ENCODE results near the gene PRKCA. TPM values are rescaled to one million over a fixed set of nuclear protein-coding genes. Genes with fewer than 3 reads are reported as not detected.

Gene PRKCA
- total RNA-seq, 4 donors from 2014 or later: 24.5 to 61.9 (median 40.8) TPM

DNA sequence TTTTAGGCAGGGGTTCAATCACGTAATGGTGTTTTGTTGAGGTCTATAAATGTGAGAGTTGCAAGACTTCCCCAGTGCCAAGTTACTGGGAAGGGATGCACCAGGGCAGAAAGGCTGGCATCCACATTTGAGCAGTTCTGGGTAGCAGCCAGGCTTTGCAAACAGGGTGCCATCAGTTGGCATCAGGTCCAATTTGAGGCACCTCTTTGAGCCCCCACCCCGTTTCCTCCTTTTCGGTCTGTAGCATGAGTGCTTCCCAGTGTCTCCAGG, 389.9 kb downstream of the PRKCA start:
- Histone ChIP-seq H3K9me3 (no peaks in the 10 kb centered on the region), H3K27me3 (no peaks in the 10 kb centered on the region), H3K36me3 (peaks cover 0 to 57% (median 20%) of the 10 kb centered on the region in 4 donors), H3K4me1 (peaks cover 0 to 7% (median 0%) of the 10 kb centered on the region in 4 donors), H3K4me3 (no peak overlapping the region), H3K27ac (replicated peaks in 1 of 4) (no peak overlapping the region)
- TF ChIP-seq POLR2A (IDR thresholded peaks at IDR 0.05; ENCODE audit: low read depth) (no peak), POLR2AphosphoS5 (IDR thresholded peaks at IDR 0.05) (no peak)
- WGBS: 86% methylated on average over 3 of the region's 3 CpGs
- intact Hi-C loops (cut with DNase I): no loop called here
- no peak for DNase-seq (ENCODE audit: extremely low spot score)

GRCh38 chr17:66695098-66695497, 392.7 kb downstream of the PRKCA start:
- Histone ChIP-seq H3K27me3 (no peaks in the 10 kb centered on the region), H3K36me3 (peaks cover 0 to 29% (median 15%) of the 10 kb centered on the region in 4 donors), H3K9me3 (peaks cover 0 to 3% (median 0%) of the 10 kb centered on the region in 4 donors), H3K27ac (replicated peaks in 1 of 4) (no peak overlapping the region), H3K4me1 (peaks cover 0 to 7% (median 0%) of the 10 kb centered on the region in 4 donors), H3K4me3 (no peak overlapping the region)
- WGBS: 95% methylated on average over 5 of the region's 5 CpGs
- intact Hi-C loops (cut with DNase I): no loop called here
- no peak for DNase-seq (ENCODE audit: extremely low spot score)
- no peak for TF ChIP-seq EP300 (IDR thresholded peaks at IDR 0.05)
- no peak for TF ChIP-seq POLR2A (IDR thresholded peaks at IDR 0.05; ENCODE audit: low read depth)
- TF ChIP-seq POLR2AphosphoS5 (IDR thresholded peaks at IDR 0.05): no peak
- TF ChIP-seq, protein P1, sequence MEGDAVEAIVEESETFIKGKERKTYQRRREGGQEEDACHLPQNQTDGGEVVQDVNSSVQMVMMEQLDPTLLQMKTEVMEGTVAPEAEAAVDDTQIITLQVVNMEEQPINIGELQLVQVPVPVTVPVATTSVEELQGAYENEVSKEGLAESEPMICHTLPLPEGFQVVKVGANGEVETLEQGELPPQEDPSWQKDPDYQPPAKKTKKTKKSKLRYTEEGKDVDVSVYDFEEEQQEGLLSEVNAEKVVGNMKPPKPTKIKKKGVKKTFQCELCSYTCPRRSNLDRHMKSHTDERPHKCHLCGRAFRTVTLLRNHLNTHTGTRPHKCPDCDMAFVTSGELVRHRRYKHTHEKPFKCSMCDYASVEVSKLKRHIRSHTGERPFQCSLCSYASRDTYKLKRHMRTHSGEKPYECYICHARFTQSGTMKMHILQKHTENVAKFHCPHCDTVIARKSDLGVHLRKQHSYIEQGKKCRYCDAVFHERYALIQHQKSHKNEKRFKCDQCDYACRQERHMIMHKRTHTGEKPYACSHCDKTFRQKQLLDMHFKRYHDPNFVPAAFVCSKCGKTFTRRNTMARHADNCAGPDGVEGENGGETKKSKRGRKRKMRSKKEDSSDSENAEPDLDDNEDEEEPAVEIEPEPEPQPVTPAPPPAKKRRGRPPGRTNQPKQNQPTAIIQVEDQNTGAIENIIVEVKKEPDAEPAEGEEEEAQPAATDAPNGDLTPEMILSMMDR (IDR thresholded peaks at IDR 0.05): no peak

GRCh38 chr17:66698270-66698669, 395.9 kb downstream of the PRKCA start:
- Histone ChIP-seq H3K36me3 (peaks cover 0 to 12% (median 9%) of the 10 kb centered on the region in 4 donors), H3K27ac (replicated peaks in 1 of 4) (no peak overlapping the region), H3K27me3 (no peaks in the 10 kb centered on the region), H3K4me1 (no peaks in the 10 kb centered on the region), H3K9me3 (peaks cover 0 to 3% (median 0%) of the 10 kb centered on the region in 4 donors), H3K4me3 (no peak overlapping the region)
- intact Hi-C loops (cut with DNase I): no loop called here
- DNase-seq (ENCODE audit: extremely low spot score): no peak
- TF ChIP-seq, protein P1 (IDR thresholded peaks at IDR 0.05): no peak
- TF ChIP-seq POLR2A (IDR thresholded peaks at IDR 0.05; ENCODE audit: low read depth) (no peak), EP300 (IDR thresholded peaks at IDR 0.05) (no peak), POLR2AphosphoS5 (IDR thresholded peaks at IDR 0.05) (no peak)

DNA sequence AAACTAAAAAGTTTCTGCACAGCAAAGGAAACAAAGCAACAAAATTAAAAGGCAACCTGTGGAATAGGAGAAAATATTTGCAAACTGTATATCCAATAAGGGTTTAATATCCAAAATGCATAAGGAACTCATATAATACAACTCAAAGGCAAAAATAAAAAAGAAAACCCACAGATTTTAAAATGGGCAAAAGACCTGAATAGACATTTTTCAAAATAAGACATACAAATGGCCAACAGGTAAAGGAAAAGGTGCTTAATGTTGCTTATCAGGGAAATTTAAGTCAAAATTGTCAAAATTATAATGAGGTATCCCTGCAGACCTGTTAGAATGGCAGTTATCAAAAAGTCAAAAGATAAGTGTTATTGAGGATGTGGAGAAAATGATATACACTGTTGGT, 399.0 kb downstream of the PRKCA start:
- TF ChIP-seq POLR2A (IDR thresholded peaks at IDR 0.05; ENCODE audit: low read depth): no peak

DNA sequence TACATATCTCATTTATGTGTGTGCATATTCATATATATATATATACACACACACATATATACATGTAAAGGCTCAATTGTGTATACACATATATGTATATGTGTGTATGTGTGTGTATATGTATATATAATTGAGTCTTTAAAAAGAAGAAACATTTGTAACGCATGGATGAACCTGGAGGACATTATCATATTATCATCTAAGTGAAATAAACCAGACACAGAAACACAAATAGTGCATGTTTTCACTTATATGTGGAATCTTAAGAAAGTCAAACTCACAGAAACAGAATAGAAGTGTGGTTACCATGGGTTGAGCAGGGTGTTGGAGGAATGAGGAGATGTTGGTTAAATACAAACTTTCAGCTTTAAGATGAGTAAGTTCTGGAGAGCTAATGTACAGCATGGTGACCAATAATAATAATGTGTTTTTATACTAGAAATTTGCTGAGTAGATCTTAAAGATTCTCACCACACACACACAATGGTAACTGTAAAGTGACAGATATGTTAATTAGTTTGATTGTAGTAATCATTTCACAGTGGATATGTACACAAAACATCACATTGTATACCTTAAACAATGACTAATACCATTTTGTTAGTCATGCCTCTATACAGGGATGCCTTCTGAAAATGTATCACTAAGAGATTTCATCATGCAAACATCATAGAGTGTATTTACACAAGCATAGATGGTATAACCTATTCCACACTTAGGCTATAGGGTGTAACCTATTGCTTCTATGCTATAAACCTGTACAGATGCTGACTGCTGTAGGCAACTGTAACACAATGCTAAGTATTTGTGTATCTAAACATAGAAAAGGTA, 399.9 kb downstream of the PRKCA start:
- no peaks in the 10 kb centered on the region for H3K4me1 ChIP-seq
- H3K27ac ChIP-seq (replicated peaks in 1 of 4): no peak overlapping the region
- peaks cover 0 to 3% (median 0%) of the 10 kb centered on the region in 4 donors for H3K9me3 ChIP-seq
- intact Hi-C loops (cut with DNase I): no loop called here
- WGBS: 87% methylated on average over 1 of the region's 1 CpG
- H3K4me3 ChIP-seq: no peak overlapping the region
- no peaks in the 10 kb centered on the region for H3K27me3 ChIP-seq
- H3K36me3 ChIP-seq: peaks cover 0 to 6% (median 0%) of the 10 kb centered on the region in 4 donors
- TF ChIP-seq POLR2AphosphoS5 (IDR thresholded peaks at IDR 0.05) (no peak), POLR2A (IDR thresholded peaks at IDR 0.05; ENCODE audit: low read depth) (no peak), EP300 (IDR thresholded peaks at IDR 0.05) (no peak)
- TF ChIP-seq, protein P1 (IDR thresholded peaks at IDR 0.05): no peak
- DNase-seq (ENCODE audit: extremely low spot score): no peak

More for the DNA sequence above, 399.0 kb downstream of the PRKCA start:
- H3K4me1 ChIP-seq: no peaks in the 10 kb centered on the region
- DNase-seq (ENCODE audit: extremely low spot score): no peak
- H3K27me3 ChIP-seq: no peaks in the 10 kb centered on the region
- peaks cover 0 to 10% (median 8%) of the 10 kb centered on the region in 4 donors for H3K36me3 ChIP-seq
- no peak overlapping the region for H3K4me3 ChIP-seq
- intact Hi-C loops (cut with DNase I): no loop called here
- no peak overlapping the region for H3K27ac ChIP-seq (replicated peaks in 1 of 4)
- peaks cover 0 to 3% (median 0%) of the 10 kb centered on the region in 4 donors for H3K9me3 ChIP-seq
